Activated T-cell treated with anti-CD3 and anti-CD28 coated beads for 1 hour (primary cell): ENCODE data around the gene CDH23.

Experiments
- DNase-seq: peaks from one replicate; pipeline ENCODE4 v3.0.0-alpha.2; 2020; ENCODE audit warnings: low read depth

Gene CDH23

GRCh38 chr10:71856619-71857018, 459.9 kb downstream of the CDH23 start:
- DNase-seq, result no peak

- DNase-seq, result no peak
Observed at GRCh38 chr10:71857934-71858890, 461.5 kb downstream of the CDH23 start.

GRCh38 chr10:71860243-71861029, 463.7 kb downstream of the CDH23 start:
- DNase-seq, result no peak

GRCh38 chr10:71863203-71863602, 466.5 kb downstream of the CDH23 start:
- DNase-seq, result no peak

- no peak for DNase-seq
Observed at GRCh38 chr10:71864911-71865361, 468.2 kb downstream of the CDH23 start.
